CD4-positive, alpha-beta T cell treated with Interleukin-15 for 1 hour (primary cell): ENCODE data around the gene CARD11.

Experiments
- DNase-seq: peaks from one replicate; pipeline ENCODE4 v3.0.0-alpha.2; 2020

The CARD11 gene

DNA sequence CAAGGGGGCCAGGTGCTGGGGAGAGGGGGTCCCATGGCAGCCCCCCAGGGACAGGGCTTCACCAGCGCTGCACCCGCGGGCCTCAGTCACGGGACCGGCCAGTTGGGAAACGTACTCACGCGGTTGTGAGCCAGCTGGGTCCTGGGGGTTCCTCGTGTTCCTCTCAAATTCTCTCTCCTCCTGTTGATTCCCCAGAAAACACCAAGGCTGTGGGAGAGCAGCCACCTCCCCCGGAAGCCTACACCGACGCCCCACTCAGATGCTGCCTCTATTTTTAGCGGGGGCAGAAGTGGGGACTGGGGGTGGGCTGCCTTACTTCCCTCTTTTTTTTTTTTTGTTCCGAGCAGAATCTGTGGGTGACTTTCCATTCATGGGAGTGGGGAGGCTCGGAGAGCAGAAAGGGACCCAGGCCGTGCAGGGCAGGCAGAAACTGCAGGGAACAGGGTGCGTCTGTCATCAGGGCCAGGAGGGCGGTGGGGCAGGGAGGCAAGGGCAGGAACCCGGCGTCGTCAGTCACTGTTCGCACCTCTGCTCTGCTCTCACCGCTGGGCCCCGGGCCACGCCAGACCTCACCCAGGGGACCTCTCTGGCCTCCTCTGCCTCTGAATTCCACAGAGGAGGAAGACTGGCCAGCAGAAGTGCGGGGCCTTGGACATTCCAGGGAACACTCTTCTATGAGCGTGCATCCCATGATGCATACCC lies 63.1 kb downstream of the CARD11 start:
- no peak for DNase-seq

- no peak for DNase-seq
Measured at GRCh38 chr7:2979951-2980350, 63.7 kb downstream of the CARD11 start.

DNA sequence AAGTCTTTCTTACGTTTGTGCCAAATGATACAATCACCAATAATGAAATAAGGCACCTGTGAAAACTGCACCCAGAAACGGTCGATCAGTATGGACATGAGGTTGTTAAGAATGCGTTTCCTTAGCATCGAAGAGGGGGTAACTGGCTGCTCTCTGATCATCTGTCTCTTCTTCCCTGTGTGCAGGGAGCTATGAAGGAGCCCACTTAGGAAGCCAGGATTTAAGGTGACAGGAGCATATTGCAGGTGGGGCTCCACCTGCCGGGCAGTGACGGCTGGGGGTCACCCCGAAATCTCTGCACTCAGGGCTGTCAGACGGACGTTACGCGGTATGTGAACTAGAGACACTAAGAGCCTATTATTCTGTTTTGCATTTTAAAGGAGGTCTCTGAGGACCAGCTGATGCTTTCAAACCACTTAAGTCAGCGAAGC lies 64.5 kb downstream of the CARD11 start:
- no peak for DNase-seq

GRCh38 chr7:2978408-2978807 lies 65.3 kb downstream of the CARD11 start:
- DNase-seq = peak; percentile 83

DNA sequence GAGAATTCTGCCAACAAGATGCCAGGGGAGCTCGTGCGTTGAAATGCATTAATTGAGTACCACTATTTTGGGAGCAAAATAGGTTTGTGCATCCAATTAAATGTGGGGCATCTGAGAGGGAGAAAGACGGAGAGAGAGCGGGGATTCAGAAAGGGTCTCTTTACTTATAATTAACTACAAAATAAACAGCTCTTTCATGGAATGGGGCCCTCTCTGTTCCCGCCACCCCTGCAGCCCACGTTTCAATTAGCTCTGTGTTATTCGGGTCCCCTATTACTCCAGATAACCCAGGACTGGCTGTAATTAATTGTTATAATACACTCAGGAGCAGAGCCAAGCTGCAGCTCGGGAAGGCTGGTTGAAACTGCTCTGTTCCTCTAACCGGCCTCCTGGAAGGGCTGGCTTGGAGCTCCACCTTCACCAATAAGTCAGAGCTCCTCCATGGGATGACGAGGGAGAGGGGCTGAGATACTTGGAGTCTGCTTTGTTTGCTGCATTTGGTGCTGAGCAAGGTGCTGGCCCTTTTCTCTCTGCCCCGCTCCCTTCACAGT lies 67.8 kb downstream of the CARD11 start:
- no peak for DNase-seq

- DNase-seq = no peak
Measured at GRCh38 chr7:2974093-2974819, 69.4 kb downstream of the CARD11 start.

DNA sequence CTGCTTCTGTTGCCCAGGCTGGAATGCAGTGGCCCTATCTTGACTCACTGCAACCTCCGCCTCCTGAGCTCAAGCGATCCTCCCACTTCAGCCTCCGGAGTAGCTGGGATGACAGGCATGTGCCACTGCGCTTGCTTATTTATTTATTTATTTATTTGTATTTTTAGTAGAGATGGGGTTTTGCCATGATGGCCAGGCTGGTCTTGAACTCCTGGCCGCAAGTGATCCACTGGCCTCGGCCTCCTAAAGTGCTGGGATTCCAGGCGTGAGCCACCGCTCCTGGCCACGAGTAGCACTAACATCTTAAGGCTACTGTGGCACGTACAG lies 70.9 kb downstream of the CARD11 start:
- DNase-seq = no peak

DNA sequence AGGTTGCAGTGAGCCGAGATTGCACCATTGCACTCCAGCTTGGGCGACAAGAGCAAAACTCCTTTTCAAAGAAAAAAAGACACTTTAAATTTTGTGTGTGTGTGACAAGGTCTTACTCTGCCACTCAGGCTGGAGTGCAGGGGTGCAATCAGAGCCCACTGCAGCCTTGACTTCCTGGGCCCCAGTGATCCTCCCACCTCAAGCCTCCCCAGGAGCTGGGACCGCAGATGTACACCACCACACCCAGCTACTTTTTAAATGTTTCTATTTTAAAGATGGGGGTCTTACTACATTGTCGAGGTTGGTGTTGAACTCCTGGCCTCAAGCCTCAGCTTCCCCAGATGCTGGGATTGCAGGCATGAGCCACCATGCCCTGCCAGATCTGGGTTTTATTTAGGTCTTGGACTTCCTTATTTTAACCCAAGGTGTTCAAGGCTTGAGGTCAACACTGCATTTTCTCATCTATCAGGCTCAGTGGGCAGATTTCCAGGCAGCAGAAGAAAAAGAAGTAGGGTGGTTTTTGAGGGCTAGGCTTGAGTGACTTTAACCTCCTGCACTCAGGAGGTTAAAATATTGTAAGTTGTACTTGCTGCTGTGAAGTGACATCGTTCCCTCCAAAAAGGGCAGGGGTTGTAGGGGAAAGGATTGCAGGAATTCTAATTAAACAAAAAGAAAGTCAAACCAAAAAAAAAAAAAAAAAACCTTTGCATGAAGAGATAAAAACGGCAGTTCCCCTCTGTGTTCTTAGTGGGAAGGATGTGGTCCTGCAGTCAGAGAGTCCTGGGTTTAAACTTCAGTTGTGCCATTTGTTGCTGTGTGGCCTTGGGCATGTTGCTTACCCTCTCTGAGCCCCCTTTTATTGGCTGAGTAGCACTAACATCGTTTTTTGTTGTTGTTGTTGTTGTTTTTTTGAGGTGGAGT lies 71.5 kb downstream of the CARD11 start:
- no peak for DNase-seq

DNA sequence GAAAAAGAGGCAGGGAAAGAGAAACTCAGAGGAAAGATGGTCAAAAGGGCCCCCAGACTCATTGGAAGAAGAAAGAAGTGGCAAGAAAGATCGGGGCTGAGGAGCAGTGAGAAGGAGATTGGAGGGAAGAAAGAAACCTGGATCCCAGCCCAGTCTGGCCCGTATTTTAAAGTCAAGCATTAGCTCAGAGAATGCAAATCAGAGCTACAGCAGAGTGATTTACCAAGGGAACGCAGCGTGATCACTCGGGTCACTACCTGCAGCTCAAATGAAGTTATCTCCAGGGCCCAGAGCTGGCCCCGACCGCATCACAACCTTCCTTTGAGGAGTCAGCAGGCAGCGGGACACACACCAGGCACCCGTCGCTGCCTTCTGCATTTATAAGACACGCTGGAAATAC lies 72.8 kb downstream of the CARD11 start:
- no peak for DNase-seq

DNA sequence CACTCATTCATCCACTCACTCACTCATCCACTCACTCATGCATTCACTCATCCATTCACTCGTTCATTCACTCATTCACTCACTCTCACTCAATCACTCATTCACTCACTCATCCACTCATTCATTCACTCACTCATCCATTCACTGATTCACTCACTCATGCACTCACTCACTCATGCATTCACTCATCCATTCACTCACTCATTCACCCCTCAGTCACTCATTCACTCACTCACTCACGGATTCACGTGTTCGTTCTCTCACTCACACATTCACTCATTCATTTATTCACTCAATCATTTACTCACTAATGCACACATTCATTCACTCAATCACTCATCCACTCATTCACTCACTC lies 73.4 kb downstream of the CARD11 start:
- DNase-seq = no peak

DNA sequence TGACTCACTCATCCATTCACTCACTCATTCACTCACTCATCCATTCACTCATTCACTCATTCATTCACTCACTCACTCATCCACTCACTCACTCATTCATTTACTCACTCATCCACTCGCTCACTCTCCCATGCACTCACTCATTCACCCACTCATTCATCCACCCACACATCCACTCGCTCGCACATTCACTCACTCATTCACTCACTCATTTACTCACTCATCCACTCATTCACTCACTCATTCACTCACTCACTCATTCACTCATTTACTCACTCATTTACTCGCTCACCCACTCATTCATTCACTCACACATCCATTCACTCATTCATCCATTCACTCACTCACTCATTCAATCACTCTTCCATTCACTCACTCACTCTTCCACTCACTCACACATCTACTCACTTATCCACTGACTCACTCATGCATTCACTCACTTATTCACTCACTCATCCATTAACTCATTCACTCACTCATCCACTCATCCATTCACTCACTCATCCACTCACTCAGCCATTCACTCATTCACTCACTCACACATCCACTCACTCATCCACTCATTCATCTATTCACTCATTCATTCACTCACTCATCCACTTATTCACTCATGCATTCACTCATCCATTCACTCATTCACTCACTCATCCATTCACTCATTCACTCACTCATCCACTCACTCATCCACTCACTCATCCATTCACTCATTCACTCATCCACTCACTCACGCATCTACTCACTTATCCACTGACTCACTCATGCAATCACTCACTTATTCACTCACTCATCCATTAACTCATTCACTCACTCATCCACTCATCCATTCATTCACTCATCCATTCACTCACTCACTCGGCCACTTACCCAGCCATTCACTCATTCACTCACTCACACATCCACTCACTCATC lies 74.0 kb downstream of the CARD11 start:
- DNase-seq = no peak

DNA sequence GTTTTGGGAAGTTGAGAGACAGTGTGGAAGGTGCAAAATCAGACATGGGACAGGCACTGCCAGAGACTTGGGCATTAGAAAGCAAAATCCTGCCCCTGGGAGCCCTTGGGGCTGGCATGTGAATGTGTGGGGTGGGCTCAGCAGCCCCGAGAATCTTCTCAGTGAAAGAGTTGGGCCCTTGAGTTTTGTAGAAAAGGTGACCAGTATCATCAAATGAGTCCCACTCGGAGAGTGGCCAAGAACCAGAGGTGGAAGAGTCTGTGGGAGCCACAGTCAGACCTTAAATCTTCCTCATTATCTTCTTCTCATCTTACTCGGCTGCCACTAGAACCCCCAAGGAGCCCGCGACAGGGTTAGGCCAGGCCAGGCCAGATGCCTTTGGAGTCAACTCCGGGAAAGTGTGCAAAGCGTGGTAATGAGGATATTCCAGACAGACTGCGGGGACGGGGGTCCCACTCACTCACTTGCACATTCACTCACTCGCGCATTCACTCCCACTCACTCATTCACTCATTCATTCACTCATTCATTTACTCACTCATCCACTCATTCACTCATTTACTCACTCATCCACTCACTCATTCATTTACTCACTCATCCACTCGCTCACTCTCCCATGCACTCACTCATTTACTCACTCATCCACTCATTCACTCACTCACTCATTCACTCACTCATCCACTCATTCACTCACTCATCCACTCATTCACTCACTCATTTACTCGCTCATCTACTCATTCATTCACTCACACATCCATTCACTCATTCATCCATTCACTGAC lies 74.9 kb downstream of the CARD11 start:
- DNase-seq = no peak

GRCh38 chr7:2968176-2968575 lies 75.5 kb downstream of the CARD11 start:
- no peak for DNase-seq

GRCh38 chr7:2967705-2968104 lies 76.0 kb downstream of the CARD11 start:
- DNase-seq = no peak

- no peak for DNase-seq
Measured at GRCh38 chr7:2967253-2967652, 76.4 kb downstream of the CARD11 start.

DNA sequence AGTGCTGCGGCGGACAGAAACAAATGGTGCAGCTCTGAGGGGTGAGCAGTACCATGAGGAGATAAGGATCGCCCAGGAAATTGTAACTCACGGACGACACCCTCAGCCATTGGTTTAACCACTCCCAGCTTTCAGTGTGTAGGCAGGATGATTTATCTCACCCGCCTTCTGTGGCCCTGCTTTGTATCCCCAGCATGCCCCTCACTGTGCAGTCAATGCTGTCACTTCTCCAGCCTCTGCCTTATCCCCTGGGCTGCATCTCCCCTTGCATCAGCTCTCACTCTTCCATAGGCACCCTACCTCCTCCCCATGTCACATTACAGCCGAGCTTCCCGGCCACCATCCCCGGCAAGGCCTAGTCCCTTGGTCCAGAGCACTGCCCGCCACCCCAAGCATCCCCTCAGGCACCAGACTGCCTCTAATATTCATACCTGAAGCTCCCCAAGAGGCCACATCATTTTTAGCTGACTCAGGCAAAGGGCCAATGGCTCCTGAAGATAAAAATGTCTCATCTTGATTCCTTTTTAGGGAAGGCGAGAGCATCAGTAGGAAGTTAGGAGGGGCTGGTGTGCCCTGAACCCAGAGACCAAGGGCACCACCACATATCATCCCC lies 77.1 kb downstream of the CARD11 start:
- no peak for DNase-seq

GRCh38 chr7:2965745-2966270 lies 77.9 kb downstream of the CARD11 start:
- no peak for DNase-seq

DNA sequence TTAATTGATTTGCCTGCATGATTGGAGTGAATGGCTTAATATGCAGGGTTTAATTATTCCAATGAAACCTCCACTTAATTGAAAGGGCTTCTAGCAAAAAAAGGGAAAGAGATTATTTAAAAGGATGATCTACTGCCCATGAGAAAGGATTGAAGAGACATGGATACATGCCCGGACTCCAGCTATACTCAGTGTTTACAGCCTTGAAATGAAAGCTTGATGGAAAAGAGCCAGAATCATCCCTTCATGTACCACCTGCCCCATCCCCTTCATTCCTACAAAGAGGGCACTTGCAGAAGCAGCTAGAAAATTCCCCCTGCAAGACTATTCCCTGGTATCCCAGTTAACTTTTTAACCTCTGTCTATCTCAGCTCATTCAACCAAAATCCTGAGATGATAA lies 78.4 kb downstream of the CARD11 start:
- no peak for DNase-seq

DNA sequence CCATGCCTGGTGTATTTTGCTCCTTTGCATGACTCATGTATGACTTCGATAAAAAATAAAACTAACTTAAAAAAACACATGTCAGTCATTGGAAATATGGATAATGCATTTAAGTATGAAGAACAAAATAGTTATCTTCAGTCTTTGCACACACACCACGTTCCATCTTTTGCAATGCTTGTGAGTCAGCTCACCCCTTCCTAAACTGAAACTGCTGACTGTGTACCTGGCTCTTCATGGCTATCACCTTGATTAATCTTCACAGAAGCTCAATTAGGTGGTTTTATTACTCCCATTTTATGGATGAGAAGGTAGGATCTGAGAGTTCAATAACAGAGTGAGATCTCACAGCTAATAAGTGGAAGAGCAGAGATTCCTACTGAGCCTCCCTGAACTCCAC lies 79.5 kb downstream of the CARD11 start:
- no peak for DNase-seq

- DNase-seq = no peak
Measured at GRCh38 chr7:2962865-2963264, 80.8 kb downstream of the CARD11 start.
